Upper lobe of left lung (tissue), 6 donors: ENCODE measurements around the gene EML1. TPM values are rescaled to one million over a fixed set of nuclear protein-coding genes. Genes with fewer than 3 reads are reported as not detected.
A peak's percentile ranks its signal among the peaks of the same experiment; 100 is the strongest.

Experiments
- ATAC-seq, 2 donors: fragments of 200-7000 bp; cut with Tn5 transposase; one replicate each; pipeline ENCODE4 v1.9.1; 2022; ENCODE audit warnings: mild to moderate bottlenecking in 2 of 2, moderate library complexity in 2 of 2; ENCODE audit not compliant: low FRiP score in 2 of 2
- DNase-seq, 2 donors: peaks; one replicate each; pipeline ENCODE4 v3.0.0-alpha.2; 2019 to 2020
- H3K27ac ChIP-seq, 4 donors: fragments of 200-600 bp; sonication (generic); one replicate each; pipeline ENCODE4 v1.5.1; 2016 to 2019
- H3K27me3 ChIP-seq, 4 donors: fragments of 200-600 bp; sonication (generic); one replicate each; pipeline ENCODE4 v1.5.1; 2017 to 2019
- H3K36me3 ChIP-seq, 4 donors: fragments of 200-600 bp; sonication (generic); one replicate each; pipeline ENCODE4 v1.5.1; 2016 to 2019
- H3K4me1 ChIP-seq, 4 donors: fragments of 200-600 bp; sonication (generic); one replicate each; pipeline ENCODE4 v1.5.1; 2018 to 2019
- H3K4me3 ChIP-seq, 4 donors: fragments of 200-600 bp; sonication (generic); one replicate each; pipeline ENCODE4 v1.5.1; 2017 to 2019; ENCODE audit warnings: mild to moderate bottlenecking in 2 of 4, moderate library complexity in 1 of 4
- H3K9me3 ChIP-seq, 4 donors: fragments of 200-600 bp; sonication (generic); one replicate each; pipeline ENCODE4 v1.5.1; 2018 to 2019
- CTCF ChIP-seq, 6 experiments: fragments of 450-650 bp in 4 of 6; fragments of 200-600 bp in 2 of 6; sonication (generic) in 2 of 6; IDR thresholded peaks; one replicate each; pipeline ENCODE4 v1.5.1; 2016 to 2019; ENCODE audit warnings: antibody characterized with exemption in 6 of 6
- EP300 ChIP-seq, 4 donors: sonication (generic); formaldehyde crosslinking; IDR thresholded peaks; one replicate each; pipeline ENCODE4 v1.5.1; 2017; ENCODE audit warnings: antibody characterized with exemption in 4 of 4, control low read depth in 2 of 4
- POLR2A ChIP-seq, 4 donors: fragments of 450-650 bp; IDR thresholded peaks; one replicate each; pipeline ENCODE4 v1.5.1; 2016 to 2017; ENCODE audit warnings: antibody characterized with exemption in 4 of 4, mild to moderate bottlenecking in 2 of 4
- POLR2AphosphoS5 ChIP-seq, 2 donors: sonication (generic); formaldehyde crosslinking; IDR thresholded peaks; one replicate each; pipeline ENCODE4 v1.5.1; 2017; ENCODE audit warnings: antibody characterized with exemption in 2 of 2
- WGBS, 2 donors: methylation state at CpG; one replicate each; pipeline ENCODE4 v1.1.5; 2017 to 2018; 5-methylcytosine and 5-hydroxymethylcytosine counted together
- total RNA-seq, 6 donors: library from RNA; depleted of rRNA in 4 of 6; stranded (reverse); fragments of >200 nt in 4 of 6; gene quantifications; one replicate each; pipeline versions ENCODE4 v1.1.0 to v1.2.1, GENCODE V29; 2016 to 2021
- donor health status: DM: no; HTN: no; CAD: no; lungs with moderate emphysema.
- donor health status: DM: no; HTN: yes; CAD: no; lungs with severe emphysema.

Gene EML1
- total RNA-seq, 6 donors from 2014 or later = 22.2 to 55.5 (median 36.4) TPM

DNA sequence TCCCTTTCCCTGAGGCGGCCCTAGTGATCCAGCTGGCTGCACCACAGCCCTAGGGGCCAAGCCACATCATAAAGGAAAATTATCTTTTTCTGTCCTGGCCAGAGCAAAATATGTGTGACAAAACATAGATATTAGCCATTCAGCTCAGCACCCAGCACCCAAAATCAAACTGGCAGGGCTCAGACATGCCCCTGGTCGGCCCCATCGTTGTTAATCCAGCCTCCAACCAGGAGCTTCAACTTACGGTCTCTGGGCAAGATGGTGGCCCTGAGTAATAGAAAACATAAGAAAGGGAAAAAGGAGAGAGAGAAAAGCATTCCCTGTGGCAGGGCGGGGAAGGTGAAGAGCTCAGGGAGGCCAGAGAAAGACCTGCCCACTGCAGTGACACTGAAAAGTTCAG lies 111.9 kb downstream of the EML1 start:
- ATAC-seq = no peak
- Histone ChIP-seq H3K27ac (no peak overlapping the region), H3K4me3 (no peak overlapping the region), H3K36me3 (peaks cover 0 to 82% (median 23%) of the 10 kb centered on the region in 4 donors), H3K4me1 (no peaks in the 10 kb centered on the region), H3K27me3 (no peaks in the 10 kb centered on the region), H3K9me3 (no peaks in the 10 kb centered on the region)
- TF ChIP-seq EP300 (IDR thresholded peaks at IDR 0.05) = no peak
- no peak for TF ChIP-seq POLR2A (IDR thresholded peaks at IDR 0.05)
- no peak for TF ChIP-seq POLR2AphosphoS5 (IDR thresholded peaks at IDR 0.05)
- no peak for TF ChIP-seq CTCF (IDR thresholded peaks at IDR 0.05)
- DNase-seq = no peak
- 95 to 97% methylated on average over 5 of the region's 5 CpGs for WGBS, 2 donors

DNA sequence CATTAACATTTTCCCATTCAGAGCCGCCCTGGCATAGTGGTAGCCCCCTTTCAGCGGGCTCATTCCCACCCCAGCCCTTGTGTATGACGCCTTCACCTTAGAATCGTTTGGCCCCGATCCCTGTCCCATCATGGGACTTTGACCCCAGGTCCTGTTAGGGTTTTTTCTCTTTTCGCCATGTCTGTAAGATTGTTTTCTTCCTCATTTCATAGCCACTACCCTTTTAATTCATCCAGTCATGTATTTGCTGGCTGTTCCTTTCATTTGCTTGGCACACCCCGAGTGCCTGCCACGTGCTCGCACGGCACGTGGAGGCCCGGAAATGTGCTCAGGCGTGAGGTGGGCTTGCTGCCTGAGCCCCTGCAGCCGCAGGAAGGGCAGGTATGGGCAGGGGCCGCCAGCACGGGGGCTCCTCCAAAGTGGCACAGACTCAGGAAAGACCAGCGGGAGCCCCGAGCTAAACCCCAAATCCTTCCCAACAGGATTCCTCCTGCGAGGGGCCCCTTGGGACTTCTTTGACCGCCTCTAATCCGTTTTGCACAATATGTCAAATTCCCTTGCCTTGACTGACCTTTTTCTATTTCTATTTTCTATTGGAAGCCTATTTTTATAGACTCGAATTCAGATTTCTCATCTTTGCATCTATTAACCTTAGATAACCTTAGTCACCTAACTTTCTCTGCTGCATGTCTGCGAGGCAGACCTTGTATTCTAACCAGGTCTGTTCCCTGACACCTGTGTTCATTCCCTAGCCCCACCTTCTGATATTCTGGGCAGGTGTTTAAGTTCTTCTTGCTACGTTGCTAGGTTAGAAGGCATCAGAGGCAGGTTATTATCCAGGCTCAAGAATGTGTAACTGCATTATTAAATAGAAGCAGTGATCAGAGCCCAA lies 114.8 kb downstream of the EML1 start:
- Histone ChIP-seq H3K36me3 (peaks cover 0 to 86% (median 24%) of the 10 kb centered on the region in 4 donors), H3K9me3 (no peaks in the 10 kb centered on the region), H3K27me3 (no peaks in the 10 kb centered on the region), H3K4me1 (no peaks in the 10 kb centered on the region), H3K4me3 (no peak overlapping the region), H3K27ac (no peak overlapping the region)
- no peak for TF ChIP-seq POLR2A (IDR thresholded peaks at IDR 0.05)
- TF ChIP-seq POLR2AphosphoS5 (IDR thresholded peaks at IDR 0.05) = no peak
- TF ChIP-seq EP300 (IDR thresholded peaks at IDR 0.05) = no peak
- TF ChIP-seq CTCF (IDR thresholded peaks at IDR 0.05) = no peak
- 92 to 94% methylated on average over 24 of the region's 24 CpGs for WGBS, 2 donors
- DNase-seq (peak in 1 of 2 donors; percentile 68), ATAC-seq (no peak)

DNA sequence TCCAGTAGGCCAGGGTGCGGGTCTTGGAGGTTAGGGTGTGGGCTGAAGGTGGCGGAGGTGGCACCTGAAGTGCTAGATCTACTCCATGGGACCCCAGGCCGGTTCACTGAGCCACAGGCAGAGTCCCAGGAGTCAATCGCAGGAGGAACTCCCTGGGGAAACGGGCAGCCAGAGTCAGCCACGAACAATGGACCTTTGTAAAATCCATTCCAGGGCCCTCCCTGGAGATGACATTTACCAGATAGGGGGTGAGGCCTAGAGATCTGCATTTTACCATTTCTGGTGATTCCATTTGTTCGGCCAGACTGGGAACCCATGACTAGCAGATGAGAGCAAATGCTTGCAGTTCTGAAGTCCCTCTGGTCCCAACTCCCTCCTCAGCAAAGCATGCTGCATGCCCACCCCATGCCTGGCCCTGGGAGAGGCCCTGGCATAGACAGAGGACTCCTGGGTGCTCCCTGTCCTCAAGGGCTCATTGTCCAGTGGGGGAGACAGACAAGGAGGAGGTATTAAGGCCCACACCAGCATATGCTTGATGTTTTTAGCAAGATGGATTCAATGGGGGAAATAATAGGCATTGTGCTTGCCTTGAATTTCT lies 115.5 kb downstream of the EML1 start:
- DNase-seq = no peak
- Histone ChIP-seq H3K27me3 (no peaks in the 10 kb centered on the region), H3K4me1 (no peaks in the 10 kb centered on the region), H3K27ac (no peak overlapping the region), H3K4me3 (no peak overlapping the region), H3K9me3 (no peaks in the 10 kb centered on the region), H3K36me3 (peaks cover 0 to 82% (median 23%) of the 10 kb centered on the region in 4 donors)
- WGBS, 2 donors = 82 to 90% methylated on average over 7 of the region's 7 CpGs
- no peak for ATAC-seq
- TF ChIP-seq CTCF (IDR thresholded peaks at IDR 0.05) = no peak
- no peak for TF ChIP-seq EP300 (IDR thresholded peaks at IDR 0.05)
- TF ChIP-seq POLR2A (IDR thresholded peaks at IDR 0.05) = no peak
- TF ChIP-seq POLR2AphosphoS5 (IDR thresholded peaks at IDR 0.05) = no peak

- whole genome bisulfite sequencing, 2 donors = 88 to 89% methylated on average over 12 of the region's 12 CpGs
- H3K27me3 ChIP-seq = no peaks in the 10 kb centered on the region
- no peaks in the 10 kb centered on the region for H3K9me3 ChIP-seq
- TF ChIP-seq EP300 (IDR thresholded peaks at IDR 0.05) = no peak
- TF ChIP-seq CTCF (IDR thresholded peaks at IDR 0.05) = no peak
- no peak for TF ChIP-seq POLR2AphosphoS5 (IDR thresholded peaks at IDR 0.05)
- TF ChIP-seq POLR2A (IDR thresholded peaks at IDR 0.05) = no peak
- ATAC-seq = no peak
- H3K4me3 ChIP-seq = no peak overlapping the region
- H3K4me1 ChIP-seq = no peaks in the 10 kb centered on the region
- no peak overlapping the region for H3K27ac ChIP-seq
- no peak for DNase-seq
- peaks cover 0 to 82% (median 28%) of the 10 kb centered on the region in 4 donors for H3K36me3 ChIP-seq
Measured at GRCh38 chr14:99909513-99910064, 116.4 kb downstream of the EML1 start.
